SK-N-SH (cell line): Measurements from ENCODE around the gene CCN6.

Experiments used
- SIN3A ChIP-seq: IDR thresholded peaks from 2 replicates; pipeline ENCODE4 v1.6.1; 2012; ENCODE audit warnings: low read depth, mild to moderate bottlenecking, low read length, moderate library complexity, borderline replicate concordance
- SMC3 ChIP-seq: IDR thresholded peaks from 2 replicates; pipeline ENCODE4 v1.6.1; 2012; ENCODE audit warnings: low read depth, low read length, improper control_type of control experiment
- TAF1 ChIP-seq: IDR thresholded peaks from 2 replicates; pipeline ENCODE4 v1.6.1; 2012; ENCODE audit warnings: low read depth, mild to moderate bottlenecking, low read length, moderate library complexity, borderline replicate concordance
- TF ChIP-seq, protein P1 (sequence below): fragments of 200-600 bp; sonication (generic); IDR thresholded peaks from 2 replicates; pipeline ENCODE4 v1.6.1; 2017; ENCODE audit warnings: antibody characterized with exemption, mild to moderate bottlenecking, moderate library complexity
- TF ChIP-seq, protein P2 (sequence below): IDR thresholded peaks from 2 replicates; pipeline ENCODE4 v1.6.1; 2012; ENCODE audit warnings: mild to moderate bottlenecking, low read depth, low read length, moderate library complexity

DNA sequence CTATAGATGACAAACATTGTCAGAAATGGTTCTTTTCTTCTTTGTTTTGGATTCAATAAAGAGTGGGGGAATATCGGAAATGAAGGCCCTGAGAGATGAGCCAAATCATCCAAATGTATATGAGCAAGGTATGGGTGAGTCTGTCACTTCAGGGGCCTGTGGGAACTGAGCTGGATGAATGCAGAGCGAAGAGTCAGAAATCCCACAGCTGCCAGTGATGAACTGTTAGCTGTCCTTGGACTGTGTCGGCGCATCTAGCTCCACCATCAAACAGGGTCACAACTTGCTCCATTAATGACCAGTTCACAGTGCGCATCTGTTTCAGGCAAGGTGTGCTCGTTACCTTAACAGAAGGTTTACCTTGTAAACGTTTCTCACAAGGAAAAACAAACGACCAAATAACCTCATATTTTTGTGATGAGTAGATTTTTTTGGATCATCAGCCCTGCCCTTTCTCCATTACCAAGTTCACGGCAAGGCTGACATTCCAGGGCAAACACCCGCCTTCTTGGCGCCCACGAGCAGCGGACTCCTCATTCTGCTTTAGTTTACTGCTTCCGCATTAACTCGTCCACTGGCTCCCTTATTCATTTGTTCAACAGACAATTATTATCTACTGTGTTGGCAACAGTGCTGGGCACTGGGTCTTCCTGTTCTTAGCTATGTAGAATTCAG lies 15.0 kb upstream of the CCN6 start:
- TF ChIP-seq, protein P1, sequence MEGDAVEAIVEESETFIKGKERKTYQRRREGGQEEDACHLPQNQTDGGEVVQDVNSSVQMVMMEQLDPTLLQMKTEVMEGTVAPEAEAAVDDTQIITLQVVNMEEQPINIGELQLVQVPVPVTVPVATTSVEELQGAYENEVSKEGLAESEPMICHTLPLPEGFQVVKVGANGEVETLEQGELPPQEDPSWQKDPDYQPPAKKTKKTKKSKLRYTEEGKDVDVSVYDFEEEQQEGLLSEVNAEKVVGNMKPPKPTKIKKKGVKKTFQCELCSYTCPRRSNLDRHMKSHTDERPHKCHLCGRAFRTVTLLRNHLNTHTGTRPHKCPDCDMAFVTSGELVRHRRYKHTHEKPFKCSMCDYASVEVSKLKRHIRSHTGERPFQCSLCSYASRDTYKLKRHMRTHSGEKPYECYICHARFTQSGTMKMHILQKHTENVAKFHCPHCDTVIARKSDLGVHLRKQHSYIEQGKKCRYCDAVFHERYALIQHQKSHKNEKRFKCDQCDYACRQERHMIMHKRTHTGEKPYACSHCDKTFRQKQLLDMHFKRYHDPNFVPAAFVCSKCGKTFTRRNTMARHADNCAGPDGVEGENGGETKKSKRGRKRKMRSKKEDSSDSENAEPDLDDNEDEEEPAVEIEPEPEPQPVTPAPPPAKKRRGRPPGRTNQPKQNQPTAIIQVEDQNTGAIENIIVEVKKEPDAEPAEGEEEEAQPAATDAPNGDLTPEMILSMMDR, result no peak
- no peak for TF ChIP-seq SIN3A
- TF ChIP-seq, protein P2, sequence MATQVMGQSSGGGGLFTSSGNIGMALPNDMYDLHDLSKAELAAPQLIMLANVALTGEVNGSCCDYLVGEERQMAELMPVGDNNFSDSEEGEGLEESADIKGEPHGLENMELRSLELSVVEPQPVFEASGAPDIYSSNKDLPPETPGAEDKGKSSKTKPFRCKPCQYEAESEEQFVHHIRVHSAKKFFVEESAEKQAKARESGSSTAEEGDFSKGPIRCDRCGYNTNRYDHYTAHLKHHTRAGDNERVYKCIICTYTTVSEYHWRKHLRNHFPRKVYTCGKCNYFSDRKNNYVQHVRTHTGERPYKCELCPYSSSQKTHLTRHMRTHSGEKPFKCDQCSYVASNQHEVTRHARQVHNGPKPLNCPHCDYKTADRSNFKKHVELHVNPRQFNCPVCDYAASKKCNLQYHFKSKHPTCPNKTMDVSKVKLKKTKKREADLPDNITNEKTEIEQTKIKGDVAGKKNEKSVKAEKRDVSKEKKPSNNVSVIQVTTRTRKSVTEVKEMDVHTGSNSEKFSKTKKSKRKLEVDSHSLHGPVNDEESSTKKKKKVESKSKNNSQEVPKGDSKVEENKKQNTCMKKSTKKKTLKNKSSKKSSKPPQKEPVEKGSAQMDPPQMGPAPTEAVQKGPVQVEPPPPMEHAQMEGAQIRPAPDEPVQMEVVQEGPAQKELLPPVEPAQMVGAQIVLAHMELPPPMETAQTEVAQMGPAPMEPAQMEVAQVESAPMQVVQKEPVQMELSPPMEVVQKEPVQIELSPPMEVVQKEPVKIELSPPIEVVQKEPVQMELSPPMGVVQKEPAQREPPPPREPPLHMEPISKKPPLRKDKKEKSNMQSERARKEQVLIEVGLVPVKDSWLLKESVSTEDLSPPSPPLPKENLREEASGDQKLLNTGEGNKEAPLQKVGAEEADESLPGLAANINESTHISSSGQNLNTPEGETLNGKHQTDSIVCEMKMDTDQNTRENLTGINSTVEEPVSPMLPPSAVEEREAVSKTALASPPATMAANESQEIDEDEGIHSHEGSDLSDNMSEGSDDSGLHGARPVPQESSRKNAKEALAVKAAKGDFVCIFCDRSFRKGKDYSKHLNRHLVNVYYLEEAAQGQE, result no peak
- no peak for TF ChIP-seq TAF1
- TF ChIP-seq SMC3, result no peak
